GM23248 (cell line): ENCODE measurements around the gene FHL2. TPM values are rescaled to one million over a fixed set of nuclear protein-coding genes. Genes with fewer than 3 reads are reported as not detected.

ENCODE experiments used
- DNase-seq: peaks from one replicate; pipeline ENCODE4 v3.0.0-alpha.2; 2015
- H2AFZ ChIP-seq: fragments of 200-600 bp; sonication (generic); 2 replicates; pipeline ENCODE4 v1.6.1; 2016; ENCODE audit warnings: antibody characterized with exemption
- H3F3A ChIP-seq: fragments of 200-600 bp; sonication (generic); 2 replicates; pipeline ENCODE4 v1.6.1; 2016; ENCODE audit warnings: mild to moderate bottlenecking, antibody characterized with exemption, mixed run types; ENCODE audit not compliant: insufficient read depth
- H3K27ac ChIP-seq: fragments of 200-600 bp; sonication (generic); 2 replicates; pipeline ENCODE4 v1.5.1; 2016; ENCODE audit warnings: mild to moderate bottlenecking
- H3K27me3 ChIP-seq: fragments of 200-600 bp; sonication (generic); replicated peaks from 2 replicates; pipeline ENCODE4 v1.6.1; 2016; ENCODE audit warnings: mild to moderate bottlenecking; ENCODE audit not compliant: insufficient read depth
- H3K36me3 ChIP-seq: fragments of 200-600 bp; sonication (generic); 2 replicates; pipeline ENCODE4 v1.6.1; 2016; ENCODE audit warnings: low read depth, mild to moderate bottlenecking
- H3K4me1 ChIP-seq: fragments of 200-600 bp; sonication (generic); 2 replicates; pipeline ENCODE4 v1.6.1; 2016; ENCODE audit warnings: mild to moderate bottlenecking; ENCODE audit not compliant: insufficient read depth
- H3K4me2 ChIP-seq: fragments of 200-600 bp; sonication (generic); one replicate; pipeline ENCODE4 v1.6.1; 2016; ENCODE audit warnings: mild to moderate bottlenecking; ENCODE audit not compliant: unreplicated experiment
- H3K4me3 ChIP-seq: fragments of 200-600 bp; sonication (generic); 2 replicates; pipeline ENCODE4 v1.5.1; 2016; ENCODE audit warnings: mild to moderate bottlenecking
- H3K79me2 ChIP-seq: fragments of 200-600 bp; sonication (generic); 2 replicates; pipeline ENCODE4 v1.6.1; 2016; ENCODE audit warnings: mild to moderate bottlenecking; ENCODE audit not compliant: insufficient read depth
- H3K9ac ChIP-seq: fragments of 200-600 bp; sonication (generic); 2 replicates; pipeline ENCODE4 v1.6.1; 2016; ENCODE audit warnings: mild to moderate bottlenecking
- H3K9me2 ChIP-seq: fragments of 200-600 bp; sonication (generic); 2 replicates; pipeline ENCODE4 v1.6.1; 2016; ENCODE audit warnings: mixed run types, mild to moderate bottlenecking, moderate library complexity; ENCODE audit not compliant: insufficient read depth
- H3K9me3 ChIP-seq: fragments of 200-600 bp; sonication (generic); one replicate; pipeline ENCODE4 v1.6.1; 2017; ENCODE audit warnings: low read depth
- H4K20me1 ChIP-seq: fragments of 200-600 bp; sonication (generic); 2 replicates; pipeline ENCODE4 v1.6.0; 2016; ENCODE audit not compliant: insufficient read depth
- EZH2 ChIP-seq: fragments of 200-600 bp; sonication (generic); IDR thresholded peaks from 2 replicates; pipeline ENCODE4 v1.6.1; 2018; ENCODE audit warnings: antibody characterized with exemption, mild to moderate bottlenecking; ENCODE audit not compliant: insufficient read depth, poor library complexity, severe bottlenecking
- EZH2phosphoT487 ChIP-seq: fragments of 200-600 bp; sonication (generic); IDR thresholded peaks from 2 replicates; pipeline ENCODE4 v1.6.1; 2018; ENCODE audit warnings: antibody characterized with exemption, moderate library complexity, mild to moderate bottlenecking, low read depth; ENCODE audit not compliant: insufficient read depth
- WGBS, 2 experiments: methylation state at CpG; one replicate each; pipeline ENCODE4 v1.1.6; 2015 to 2017; ENCODE audit warnings: low lambda C conversion rate in 2 of 2, low coverage in 1 of 2; ENCODE audit errors: missing lambda C conversion rate in 2 of 2; 5-methylcytosine and 5-hydroxymethylcytosine counted together
- in situ Hi-C: fragments of 300-500 bp; cut with MboI; formaldehyde crosslinking; loops from 2 replicates; pipeline ENCODE4 v1.15.0; 2020
- polyA plus RNA-seq: library from polyadenylated mRNA; unstranded; fragments of >200 nt; fragmentation: Nextera tagmentation; extraction: Ambion mirVana; gene quantifications from 2 replicates; pipeline ENCODE4 v1.2.1, GENCODE V29; 2016
- total RNA-seq: library from RNA; depleted of rRNA; stranded (reverse); fragments of >200 nt; shearing (Covaris generic); gene quantifications from 2 replicates; pipeline ENCODE4 v1.2.3, GENCODE V29; 2014

FHL2 gene
- total and polyA plus RNA-seq, 2 experiments from 2014 or later = 404 to 598 TPM

GRCh38 chr2:105400138-105400540 is 1.3 kb upstream of the FHL2 start:
- DNase-seq = no peak
- Histone ChIP-seq H3K4me2 (no peak overlapping the region), H2AFZ (no peak overlapping the region), H3K4me3 (no peak overlapping the region), H3K9me3 (no peaks in the 10 kb centered on the region), H3K9me2 (no peaks in the 10 kb centered on the region), H3F3A (peaks cover 59% of the 10 kb centered on the region), H3K9ac (no peak overlapping the region), H3K27ac (no peak overlapping the region), H3K27me3 (no peaks in the 10 kb centered on the region), H3K4me1 (peaks cover 36% of the 10 kb centered on the region), H4K20me1 (no peaks in the 10 kb centered on the region), H3K36me3 (peaks cover 13% of the 10 kb centered on the region; the same call in 1 of the 2 replicates), H3K79me2 (peaks cover 57% of the 10 kb centered on the region)
- in situ Hi-C loops = no loop called here
- TF ChIP-seq EZH2phosphoT487 (no peak), EZH2 (no peak)
- 94 to 97% methylated on average over 7 of the region's 7 CpGs for WGBS, 2 experiments

- Histone ChIP-seq H2AFZ (peak overlapping the region; percentile 80), H3K9me2 (no peaks in the 10 kb centered on the region), H3K4me1 (peaks cover 36% of the 10 kb centered on the region), H3F3A (peaks cover 59% of the 10 kb centered on the region), H3K9ac (peak overlapping the region; percentile 100), H3K79me2 (peaks cover 65% of the 10 kb centered on the region), H4K20me1 (no peaks in the 10 kb centered on the region), H3K27ac (peak overlapping the region; percentile 98), H3K36me3 (peaks cover 21% of the 10 kb centered on the region), H3K4me2 (peak overlapping the region; percentile 96), H3K4me3 (peak overlapping the region; percentile 100), H3K27me3 (no peaks in the 10 kb centered on the region), H3K9me3 (no peaks in the 10 kb centered on the region)
- TF ChIP-seq EZH2phosphoT487 = no peak
- no peak for TF ChIP-seq EZH2
- in situ Hi-C loops = no loop called here
- WGBS, 2 experiments = 35 to 42% methylated on average over 30 to 38 of the region's 38 CpGs
- no peak for DNase-seq
Observed at GRCh38 chr2:105399207-105399861, 483 bp upstream of the FHL2 start.

- Histone ChIP-seq H2AFZ (no peak overlapping the region), H3K36me3 (peaks cover 34% of the 10 kb centered on the region), H3K79me2 (peaks cover 79% of the 10 kb centered on the region), H3K9me3 (no peaks in the 10 kb centered on the region), H3K9me2 (no peaks in the 10 kb centered on the region), H3K27ac (peak overlapping the region; percentile 98), H3K4me3 (peak overlapping the region; percentile 100), H3K27me3 (no peaks in the 10 kb centered on the region), H3K9ac (peak overlapping the region; percentile 100), H4K20me1 (no peaks in the 10 kb centered on the region), H3K4me1 (peaks cover 38% of the 10 kb centered on the region), H3K4me2 (peak overlapping the region; percentile 96), H3F3A (peaks cover 62% of the 10 kb centered on the region)
- WGBS, 2 experiments = 1 to 2% methylated on average over 6 of the region's 6 CpGs
- in situ Hi-C loops = no loop called here
- TF ChIP-seq EZH2 (no peak), EZH2phosphoT487 (no peak)
- peak; percentile 42 for DNase-seq
Observed at GRCh38 chr2:105397953-105398335, 907 bp downstream of the FHL2 start.

GRCh38 chr2:105397025-105397722 is 1.7 kb downstream of the FHL2 start:
- no peak overlapping the region for H2AFZ ChIP-seq
- peaks cover 39% of the 10 kb centered on the region for H3K36me3 ChIP-seq
- peaks cover 43% of the 10 kb centered on the region for H3K4me1 ChIP-seq
- H3K9ac ChIP-seq = peak overlapping the region; percentile 100
- peak overlapping the region; percentile 96 for H3K4me2 ChIP-seq
- peaks cover 87% of the 10 kb centered on the region for H3K79me2 ChIP-seq
- no peak for TF ChIP-seq EZH2phosphoT487
- no peaks in the 10 kb centered on the region for H3K9me3 ChIP-seq
- H3K27me3 ChIP-seq = no peaks in the 10 kb centered on the region
- no peaks in the 10 kb centered on the region for H3K9me2 ChIP-seq
- 29 to 33% methylated on average over 13 of the region's 13 CpGs for WGBS, 2 experiments
- peaks cover 61% of the 10 kb centered on the region for H3F3A ChIP-seq
- in situ Hi-C loops = no loop called here
- peak overlapping the region; percentile 100 for H3K4me3 ChIP-seq
- no peaks in the 10 kb centered on the region for H4K20me1 ChIP-seq
- peak; percentile 42 for DNase-seq
- peak overlapping the region; percentile 98 for H3K27ac ChIP-seq
